Esophagus muscularis mucosa (tissue), 4 donors: ENCODE results near the gene XCR1.

Experiments used
- EP300 ChIP-seq: sonication (generic); formaldehyde crosslinking; IDR thresholded peaks from one replicate; pipeline ENCODE4 v1.6.1; 2017; ENCODE audit warnings: antibody characterized with exemption
- POLR2A ChIP-seq: fragments of 450-650 bp; IDR thresholded peaks from one replicate; pipeline ENCODE4 v1.6.1; 2017; ENCODE audit warnings: antibody characterized with exemption, moderate library complexity, mild to moderate bottlenecking, low read depth
- POLR2AphosphoS5 ChIP-seq, 2 donors: sonication (generic); formaldehyde crosslinking; IDR thresholded peaks; one replicate each; pipeline ENCODE4 v1.6.1; 2017; ENCODE audit warnings: antibody characterized with exemption in 2 of 2
- TF ChIP-seq, protein P1 (sequence below), 3 experiments: fragments of 200-600 bp in 2 of 3; fragments of 450-650 bp in 1 of 3; sonication (generic) in 2 of 3; IDR thresholded peaks; one replicate each; pipeline ENCODE4 v1.5.1; 2017 to 2019; ENCODE audit warnings: antibody characterized with exemption in 3 of 3, mild to moderate bottlenecking in 2 of 3, moderate library complexity in 1 of 3

DNA sequence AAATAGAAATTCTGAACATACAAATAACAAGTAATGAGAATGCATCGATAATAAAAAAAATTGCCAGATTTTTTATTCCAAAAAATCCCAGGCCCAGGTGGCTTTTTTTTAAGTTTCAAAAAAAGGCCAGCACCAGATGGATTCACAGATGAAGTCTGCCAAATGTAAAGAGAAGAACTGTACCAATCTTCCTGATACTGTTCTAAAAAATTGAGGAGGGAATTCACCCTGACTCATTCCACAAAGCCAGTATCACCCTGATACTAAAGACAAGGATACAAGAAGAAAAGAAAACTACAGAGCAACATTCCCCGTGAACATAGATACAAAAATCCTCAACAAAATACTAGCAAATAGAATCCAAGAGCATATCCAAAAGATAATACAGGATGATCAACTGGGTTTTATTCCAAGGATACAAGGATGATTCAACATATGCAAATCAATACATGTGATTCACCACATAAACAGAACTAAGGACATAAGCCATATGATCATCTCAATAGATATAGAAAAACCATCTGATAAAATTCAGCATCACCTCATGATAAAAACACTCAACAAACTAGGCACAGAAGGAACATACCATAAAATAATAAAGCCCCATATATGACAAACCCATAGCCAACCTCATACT, 44.1 kb upstream of the XCR1 start:
- TF ChIP-seq EP300: no peak
- no peak for TF ChIP-seq POLR2A
- no peak for TF ChIP-seq POLR2AphosphoS5 (IDR thresholded peaks at IDR 0.05)
- TF ChIP-seq, protein P1, sequence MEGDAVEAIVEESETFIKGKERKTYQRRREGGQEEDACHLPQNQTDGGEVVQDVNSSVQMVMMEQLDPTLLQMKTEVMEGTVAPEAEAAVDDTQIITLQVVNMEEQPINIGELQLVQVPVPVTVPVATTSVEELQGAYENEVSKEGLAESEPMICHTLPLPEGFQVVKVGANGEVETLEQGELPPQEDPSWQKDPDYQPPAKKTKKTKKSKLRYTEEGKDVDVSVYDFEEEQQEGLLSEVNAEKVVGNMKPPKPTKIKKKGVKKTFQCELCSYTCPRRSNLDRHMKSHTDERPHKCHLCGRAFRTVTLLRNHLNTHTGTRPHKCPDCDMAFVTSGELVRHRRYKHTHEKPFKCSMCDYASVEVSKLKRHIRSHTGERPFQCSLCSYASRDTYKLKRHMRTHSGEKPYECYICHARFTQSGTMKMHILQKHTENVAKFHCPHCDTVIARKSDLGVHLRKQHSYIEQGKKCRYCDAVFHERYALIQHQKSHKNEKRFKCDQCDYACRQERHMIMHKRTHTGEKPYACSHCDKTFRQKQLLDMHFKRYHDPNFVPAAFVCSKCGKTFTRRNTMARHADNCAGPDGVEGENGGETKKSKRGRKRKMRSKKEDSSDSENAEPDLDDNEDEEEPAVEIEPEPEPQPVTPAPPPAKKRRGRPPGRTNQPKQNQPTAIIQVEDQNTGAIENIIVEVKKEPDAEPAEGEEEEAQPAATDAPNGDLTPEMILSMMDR (IDR thresholded peaks at IDR 0.05): no peak
